Activated CD4-positive, CD25-positive, alpha-beta regulatory T cell treated with anti-CD3 and anti-CD28 coated beads, Interleukin-2, amount 50 U/mL, for 24 hours (primary cell): Measurements from ENCODE around the gene ECSIT.
"Not testable (repeated sequence)": the region's sequence is repeated elsewhere in the genome, so short reads cannot be mapped to it uniquely, and the experiment has no call there.

Experiments used
- ATAC-seq, 2 donors: fragments of 150-1000 bp; cut with Tn5 transposase; one replicate each; pipeline ENCODE4 v1.10.0; 2021; ENCODE audit warnings: mild to moderate bottlenecking in 1 of 2, moderate library complexity in 1 of 2

Gene ECSIT

GRCh38 chr19:11528551-11529341 lies at the start of gene ECSIT:
Gene ECSIT, minus strand, starts transcription at chr19:11529134. Its CDS starts 9,964 bp downstream, at chr19:11519170.
- ATAC-seq, result peak; percentile 95 to 97

GRCh38 chr19:11577451-11578257 lies 48.7 kb upstream of the ECSIT start, which contains the start of gene ACP5:
Gene ACP5, minus strand, starts transcription at chr19:11577645. Its CDS starts 328 bp downstream, at chr19:11577317.
- no peak for ATAC-seq

GRCh38 chr19:11576227-11576626 lies 47.3 kb upstream of the ECSIT start:
- ATAC-seq, result no peak

- ATAC-seq, result no peak
Measured at GRCh38 chr19:11574689-11575088, 45.8 kb upstream of the ECSIT start.

GRCh38 chr19:11573763-11574162 lies 44.8 kb upstream of the ECSIT start:
- ATAC-seq, result not testable (repeated sequence)

GRCh38 chr19:11573354-11573753 lies 44.4 kb upstream of the ECSIT start:
- ATAC-seq, result not testable (repeated sequence)

- no peak for ATAC-seq
Measured at GRCh38 chr19:11570039-11570462, 41.1 kb upstream of the ECSIT start.

GRCh38 chr19:11566164-11566563 lies 37.2 kb upstream of the ECSIT start:
- ATAC-seq, result no peak

- not testable (repeated sequence) for ATAC-seq
Measured at GRCh38 chr19:11565649-11565980, 36.7 kb upstream of the ECSIT start.

- not testable (repeated sequence) for ATAC-seq
Measured at GRCh38 chr19:11564082-11564807, 35.3 kb upstream of the ECSIT start.

GRCh38 chr19:11563532-11563931 lies 34.6 kb upstream of the ECSIT start:
- ATAC-seq, result no peak

- ATAC-seq, result peak; percentile 57 to 59
Measured at GRCh38 chr19:11560404-11561051, 31.6 kb upstream of the ECSIT start.

GRCh38 chr19:11558881-11559828 lies 30.2 kb upstream of the ECSIT start, which contains the start of gene ELOF1:
Gene ELOF1, minus strand, starts transcription at chr19:11559230. Its CDS starts 4,883 bp downstream, at chr19:11554347.
- ATAC-seq, result peak; percentile 96 to 97

- no peak for ATAC-seq
Measured at GRCh38 chr19:11556634-11557420, 27.9 kb upstream of the ECSIT start.

- ATAC-seq, result no peak
Measured at GRCh38 chr19:11555246-11555645, 26.3 kb upstream of the ECSIT start.

- ATAC-seq, result no peak
Measured at GRCh38 chr19:11554160-11554559, 25.2 kb upstream of the ECSIT start.

GRCh38 chr19:11552666-11553372 lies 23.9 kb upstream of the ECSIT start:
- ATAC-seq, result no peak

- peak in 1 of 2 donors; percentile 27 for ATAC-seq
Measured at GRCh38 chr19:11551603-11552235, 22.8 kb upstream of the ECSIT start.

GRCh38 chr19:11550265-11550664 lies 21.3 kb upstream of the ECSIT start:
- no peak for ATAC-seq
